NB4 (cell line): ENCODE results near the gene ALG6.

Experiments
- MAX ChIP-seq: IDR thresholded peaks from 2 replicates; pipeline ENCODE4 v1.6.1; 2011; ENCODE audit warnings: low read depth, low read length
- MYC ChIP-seq: IDR thresholded peaks from 2 replicates; pipeline ENCODE4 v1.6.1; 2011; ENCODE audit warnings: low read depth, low read length
- POLR2A ChIP-seq: IDR thresholded peaks from 2 replicates; pipeline ENCODE4 v1.6.1; 2011; ENCODE audit warnings: mild to moderate bottlenecking; ENCODE audit not compliant: insufficient read length; ENCODE audit errors: extremely low read depth
- TF ChIP-seq, protein P1 (sequence below): IDR thresholded peaks from one replicate; pipeline ENCODE4 v1.5.1; 2012; ENCODE audit warnings: low read depth, low read length

- TF ChIP-seq MAX (no peak), MYC (no peak), POLR2A (no peak)
- TF ChIP-seq, protein P1, sequence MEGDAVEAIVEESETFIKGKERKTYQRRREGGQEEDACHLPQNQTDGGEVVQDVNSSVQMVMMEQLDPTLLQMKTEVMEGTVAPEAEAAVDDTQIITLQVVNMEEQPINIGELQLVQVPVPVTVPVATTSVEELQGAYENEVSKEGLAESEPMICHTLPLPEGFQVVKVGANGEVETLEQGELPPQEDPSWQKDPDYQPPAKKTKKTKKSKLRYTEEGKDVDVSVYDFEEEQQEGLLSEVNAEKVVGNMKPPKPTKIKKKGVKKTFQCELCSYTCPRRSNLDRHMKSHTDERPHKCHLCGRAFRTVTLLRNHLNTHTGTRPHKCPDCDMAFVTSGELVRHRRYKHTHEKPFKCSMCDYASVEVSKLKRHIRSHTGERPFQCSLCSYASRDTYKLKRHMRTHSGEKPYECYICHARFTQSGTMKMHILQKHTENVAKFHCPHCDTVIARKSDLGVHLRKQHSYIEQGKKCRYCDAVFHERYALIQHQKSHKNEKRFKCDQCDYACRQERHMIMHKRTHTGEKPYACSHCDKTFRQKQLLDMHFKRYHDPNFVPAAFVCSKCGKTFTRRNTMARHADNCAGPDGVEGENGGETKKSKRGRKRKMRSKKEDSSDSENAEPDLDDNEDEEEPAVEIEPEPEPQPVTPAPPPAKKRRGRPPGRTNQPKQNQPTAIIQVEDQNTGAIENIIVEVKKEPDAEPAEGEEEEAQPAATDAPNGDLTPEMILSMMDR = no peak
These were observed 46.2 kb upstream of the ALG6 start for GRCh38 chr1:63321066-63321784.
